AG10803 (cell line): ENCODE measurements around the gene SSC5D.
A peak's percentile ranks its signal among the peaks of the same experiment; 100 is the strongest.
"Not testable (repeated sequence)": the region's sequence is repeated elsewhere in the genome, so short reads cannot be mapped to it uniquely, and the experiment has no call there.

Source experiments
- DNase-seq: peaks from one replicate; pipeline ENCODE4 v3.0.0; 2010; ENCODE audit warnings: low read depth
- H3K4me3 ChIP-seq: 2 replicates; pipeline ENCODE4 v1.5.1; 2011; ENCODE audit warnings: mild to moderate bottlenecking, low read length, control low read depth
- TF ChIP-seq, protein P1 (sequence below): conservative IDR thresholded peaks from 2 replicates; pipeline ENCODE4 v1.5.1; 2011; ENCODE audit warnings: mild to moderate bottlenecking, low read length, control low read depth, inconsistent platforms

SSC5D gene

DNA sequence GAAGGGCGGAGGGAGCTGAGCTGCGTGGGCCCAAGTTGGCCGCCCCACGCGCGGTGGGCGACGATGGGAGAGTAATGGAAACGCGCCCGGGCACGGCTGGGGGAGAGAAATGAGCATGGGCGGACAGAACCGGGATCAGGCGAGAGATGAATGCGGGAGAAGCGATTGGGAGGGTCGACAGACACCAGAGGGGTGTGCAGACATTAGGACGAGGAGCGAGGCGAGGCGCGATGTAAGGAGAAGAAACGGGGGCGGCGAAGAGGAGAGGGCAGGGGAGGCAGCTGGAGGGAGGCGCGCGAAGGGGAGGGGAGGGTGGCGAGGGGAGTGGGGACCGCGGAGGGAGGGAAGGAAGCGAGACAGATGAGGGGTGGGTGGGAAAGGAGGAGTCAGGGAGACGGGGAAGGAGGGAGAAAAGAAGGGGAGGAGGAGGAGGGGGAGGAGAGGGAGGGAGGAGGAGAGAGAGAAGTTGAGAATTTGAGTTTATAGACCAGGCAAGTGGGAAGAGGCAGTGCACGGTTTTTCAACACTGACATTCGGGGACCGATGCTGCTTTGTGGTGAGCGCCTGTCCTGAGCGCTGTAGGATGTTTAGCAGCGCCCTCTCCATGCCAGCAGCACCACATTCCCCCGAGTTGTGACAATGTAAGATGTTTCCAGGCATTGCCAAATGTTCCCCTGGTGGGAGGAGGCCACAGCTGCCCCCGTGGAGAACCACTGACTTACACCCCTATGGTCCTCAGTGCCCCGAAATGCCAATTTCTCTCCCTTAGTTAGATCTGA is 45.0 kb upstream of the SSC5D start, which contains the start of gene SHISA7:
TSS of gene SHISA7 (minus strand) at position 256 of the 779 bp plus-strand sequence. CDS start 437 bp downstream, outside the sequence.
- TF ChIP-seq, protein P1, sequence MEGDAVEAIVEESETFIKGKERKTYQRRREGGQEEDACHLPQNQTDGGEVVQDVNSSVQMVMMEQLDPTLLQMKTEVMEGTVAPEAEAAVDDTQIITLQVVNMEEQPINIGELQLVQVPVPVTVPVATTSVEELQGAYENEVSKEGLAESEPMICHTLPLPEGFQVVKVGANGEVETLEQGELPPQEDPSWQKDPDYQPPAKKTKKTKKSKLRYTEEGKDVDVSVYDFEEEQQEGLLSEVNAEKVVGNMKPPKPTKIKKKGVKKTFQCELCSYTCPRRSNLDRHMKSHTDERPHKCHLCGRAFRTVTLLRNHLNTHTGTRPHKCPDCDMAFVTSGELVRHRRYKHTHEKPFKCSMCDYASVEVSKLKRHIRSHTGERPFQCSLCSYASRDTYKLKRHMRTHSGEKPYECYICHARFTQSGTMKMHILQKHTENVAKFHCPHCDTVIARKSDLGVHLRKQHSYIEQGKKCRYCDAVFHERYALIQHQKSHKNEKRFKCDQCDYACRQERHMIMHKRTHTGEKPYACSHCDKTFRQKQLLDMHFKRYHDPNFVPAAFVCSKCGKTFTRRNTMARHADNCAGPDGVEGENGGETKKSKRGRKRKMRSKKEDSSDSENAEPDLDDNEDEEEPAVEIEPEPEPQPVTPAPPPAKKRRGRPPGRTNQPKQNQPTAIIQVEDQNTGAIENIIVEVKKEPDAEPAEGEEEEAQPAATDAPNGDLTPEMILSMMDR = no peak
- no peak for DNase-seq
- no peak within 1 kb of the TSS for H3K4me3 ChIP-seq

DNA sequence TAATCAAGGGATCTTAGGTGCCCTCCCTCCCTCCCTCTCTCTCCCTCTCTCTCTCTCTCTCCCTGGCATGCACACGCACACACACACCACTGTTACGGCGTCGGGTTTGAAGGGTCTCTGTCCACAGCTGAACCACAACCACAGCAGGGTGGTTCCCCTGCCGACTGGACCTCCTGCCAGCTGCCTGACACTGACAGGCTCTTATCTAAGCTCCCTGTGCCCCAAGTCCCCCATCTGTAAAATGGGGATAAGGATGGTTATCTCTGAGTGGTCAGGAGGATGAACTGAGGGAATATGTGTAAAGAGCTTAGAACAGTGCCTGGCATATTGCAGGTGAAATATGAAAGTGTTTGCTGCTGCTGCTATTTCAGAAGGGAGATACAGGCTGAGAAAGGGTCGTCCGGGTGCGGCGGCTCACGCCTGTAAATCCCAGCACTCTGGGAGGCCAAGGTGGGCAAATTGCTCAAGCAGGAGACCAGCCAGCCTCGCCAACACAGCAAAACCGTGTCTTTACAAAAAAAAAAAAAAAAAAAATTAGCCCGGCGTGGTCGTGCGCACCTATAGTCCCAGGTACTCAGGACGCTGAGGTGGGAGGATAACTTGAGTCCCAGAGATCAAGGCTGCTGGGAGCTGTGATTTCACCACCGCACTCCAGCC is 44.3 kb upstream of the SSC5D start:
- TF ChIP-seq, protein P1 = no peak
- no peak overlapping the region for H3K4me3 ChIP-seq
- no peak for DNase-seq

DNA sequence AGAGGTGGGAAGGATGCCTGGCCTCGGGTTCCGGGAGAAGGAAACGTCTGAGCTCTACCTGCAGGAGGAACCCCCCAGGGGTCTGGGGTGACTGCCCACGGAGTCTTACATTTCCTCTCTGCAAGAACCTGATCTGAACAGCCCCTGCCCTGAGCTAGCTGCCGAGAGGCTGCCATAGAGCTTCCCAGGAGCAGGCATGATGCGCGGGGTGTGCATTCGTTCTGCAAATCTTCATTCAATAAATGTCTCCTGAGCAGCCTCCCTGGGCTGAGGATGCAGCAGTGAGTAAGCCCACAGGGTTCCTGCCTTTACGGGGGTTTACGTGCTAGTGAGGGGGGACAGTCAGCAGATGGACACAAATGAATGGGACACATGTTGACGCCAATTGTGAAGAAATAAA is 43.6 kb upstream of the SSC5D start:
- TF ChIP-seq, protein P1 = no peak
- H3K4me3 ChIP-seq = no peak overlapping the region
- DNase-seq = no peak

DNA sequence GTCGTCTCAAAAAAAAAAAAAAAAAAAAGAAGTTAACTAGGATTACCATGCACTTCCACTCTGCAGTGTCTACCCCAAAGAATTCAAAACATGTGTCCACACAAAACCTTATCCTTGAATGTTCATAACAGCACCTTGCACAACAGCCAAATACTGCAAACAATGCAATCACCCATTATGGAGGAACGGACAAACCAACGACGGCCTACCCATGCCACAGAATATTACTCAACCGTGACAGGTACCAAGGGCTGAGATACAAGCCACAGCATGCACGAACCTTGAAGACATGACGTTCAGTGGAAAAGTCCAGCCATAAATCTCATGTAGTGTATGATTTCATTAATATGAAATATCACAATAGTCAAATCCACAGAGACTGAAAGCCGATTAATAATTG is 42.2 kb upstream of the SSC5D start:
- no peak for DNase-seq
- TF ChIP-seq, protein P1 = no peak

DNA sequence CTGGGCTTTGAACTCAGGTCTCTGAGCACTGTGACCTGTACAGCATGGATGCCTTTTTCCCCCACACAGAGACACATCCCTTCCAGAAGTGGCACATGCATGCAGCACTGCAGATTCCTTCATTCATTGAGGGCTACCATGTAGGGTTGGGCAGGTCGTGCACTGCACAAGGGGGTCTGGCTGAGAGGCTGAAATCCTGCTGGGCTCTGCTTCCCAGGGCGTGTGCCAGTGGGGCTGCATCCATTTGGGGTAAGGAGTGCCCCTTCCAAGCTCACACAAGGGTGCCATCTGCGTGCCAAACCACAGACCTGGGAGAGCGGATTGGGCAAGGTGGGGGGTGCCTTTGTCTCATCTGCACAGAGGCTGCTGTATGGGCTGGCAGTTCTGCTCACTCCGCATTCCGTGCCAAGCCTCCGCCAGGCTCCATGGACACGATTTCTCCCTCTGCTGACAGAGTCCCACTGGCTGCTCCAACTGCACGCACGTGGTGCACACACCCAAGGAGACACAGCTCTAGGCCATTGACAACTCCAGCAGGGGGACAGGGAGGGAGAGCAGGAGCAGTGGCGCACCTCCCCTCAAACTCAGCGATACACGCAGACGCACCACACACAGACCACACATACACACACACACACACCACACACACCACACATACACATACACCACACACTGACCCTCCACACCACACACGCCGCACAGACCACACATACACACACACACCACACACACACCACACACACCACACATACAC is 40.6 kb upstream of the SSC5D start:
- no peak overlapping the region for H3K4me3 ChIP-seq
- peak; percentile 63 for DNase-seq
- TF ChIP-seq, protein P1 = peak; percentile 10

More for the DNA sequence above, 42.2 kb upstream of the SSC5D start:
- H3K4me3 ChIP-seq = no peak overlapping the region

DNA sequence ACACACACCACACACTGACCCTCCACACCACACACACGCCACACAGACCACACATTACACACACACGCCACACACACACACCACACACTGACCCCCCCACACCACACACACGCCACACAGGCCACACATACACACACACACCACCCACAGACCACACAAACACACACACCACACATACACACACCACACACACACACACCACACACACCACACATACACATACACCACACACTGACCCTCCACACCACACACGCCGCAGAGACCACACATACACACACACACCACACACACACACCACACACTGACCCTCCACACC is 40.1 kb upstream of the SSC5D start:
- DNase-seq, H3K4me3 ChIP-seq: not testable (repeated sequence)

DNA sequence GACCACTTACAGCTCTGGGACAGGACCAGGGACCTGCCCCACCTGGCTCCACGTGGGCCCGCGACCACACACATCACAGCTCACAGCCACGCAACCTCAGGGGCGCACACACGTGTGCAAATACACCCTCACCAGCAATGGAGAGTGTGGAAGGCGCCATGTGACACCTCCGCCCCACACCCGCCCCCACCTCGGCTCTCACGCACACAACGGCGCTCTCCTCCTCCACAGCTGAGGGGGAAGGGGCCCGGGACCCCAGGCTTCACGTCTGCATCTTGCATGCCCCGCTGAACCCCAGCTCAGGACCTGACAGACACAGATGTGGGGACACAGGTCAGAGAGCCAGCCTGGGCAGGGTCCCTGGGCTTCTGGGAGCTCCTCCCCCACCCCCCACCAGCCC is 38.8 kb upstream of the SSC5D start:
- TF ChIP-seq, protein P1 = no peak
- no peak for DNase-seq
- no peak overlapping the region for H3K4me3 ChIP-seq
